ENCODE measurements around the gene CCR1.
"Not testable (repeated sequence)": the region's sequence is repeated elsewhere in the genome, so short reads cannot be mapped to it uniquely, and the experiment has no call there.

GRCh38 chr3:46157685-46158084 is 50.4 kb downstream of the CCR1 start:
- not testable (repeated sequence) for TF ChIP-seq MAX (IDR thresholded peaks at IDR 0.05); CTCF (IDR thresholded peaks at IDR 0.05; ENCODE audit: low read depth, low read length, missing input control); TAF1 (conservative IDR thresholded peaks at IDR 0.05); REST (IDR thresholded peaks at IDR 0.05); ATF3 (IDR thresholded peaks at IDR 0.05); EGR1 (IDR thresholded peaks at IDR 0.05; ENCODE audit: low read depth in 2 of 2); RXRA (IDR thresholded peaks at IDR 0.05); RAD21 (IDR thresholded peaks at IDR 0.05); GABPA (IDR thresholded peaks at IDR 0.05 in 1 of 2, conservative IDR thresholded peaks at IDR 0.05 in 1 of 2); NR2F2 (IDR thresholded peaks at IDR 0.05); SP1 (IDR thresholded peaks at IDR 0.05); ZBTB33 (IDR thresholded peaks at IDR 0.05); HNF4G (IDR thresholded peaks at IDR 0.05)
